Measurements from ENCODE around the gene YWHAG.
"Not testable (repeated sequence)": the region's sequence is repeated elsewhere in the genome, so short reads cannot be mapped to it uniquely, and the experiment has no call there.

Gene YWHAG

GRCh38 chr7:76380623-76380966 is 21.8 kb upstream of the YWHAG start:
- no peak for DNase-seq (ENCODE audit: low read depth in 1 of 2, low spot score in 1 of 2)

- DNase-seq (ENCODE audit: low read depth in 1 of 2, low spot score in 1 of 2) = no peak
Measured at GRCh38 chr7:76377186-76377918, 18.6 kb upstream of the YWHAG start.

DNA sequence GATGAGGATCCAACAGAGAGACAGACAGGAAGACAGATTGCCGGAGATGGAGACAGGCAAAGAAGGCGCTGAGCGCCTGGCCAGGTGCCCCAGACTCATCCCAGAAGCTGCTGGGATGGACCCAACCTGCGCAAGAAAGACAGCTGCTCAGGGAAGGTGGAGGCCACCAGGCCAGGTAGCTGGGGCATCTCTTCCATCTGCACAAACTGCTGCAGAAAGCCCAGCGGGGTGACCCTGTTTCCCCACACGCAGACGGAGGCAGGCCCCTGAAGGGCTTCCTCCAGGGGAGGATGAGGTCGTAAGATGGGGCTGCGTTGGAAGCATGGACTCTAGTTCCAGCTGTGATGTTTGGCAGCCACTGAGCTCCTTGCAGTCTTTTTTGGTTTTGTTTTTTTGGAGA is 16.5 kb upstream of the YWHAG start:
- no peak for DNase-seq (ENCODE audit: low read depth in 1 of 2, low spot score in 1 of 2)

DNA sequence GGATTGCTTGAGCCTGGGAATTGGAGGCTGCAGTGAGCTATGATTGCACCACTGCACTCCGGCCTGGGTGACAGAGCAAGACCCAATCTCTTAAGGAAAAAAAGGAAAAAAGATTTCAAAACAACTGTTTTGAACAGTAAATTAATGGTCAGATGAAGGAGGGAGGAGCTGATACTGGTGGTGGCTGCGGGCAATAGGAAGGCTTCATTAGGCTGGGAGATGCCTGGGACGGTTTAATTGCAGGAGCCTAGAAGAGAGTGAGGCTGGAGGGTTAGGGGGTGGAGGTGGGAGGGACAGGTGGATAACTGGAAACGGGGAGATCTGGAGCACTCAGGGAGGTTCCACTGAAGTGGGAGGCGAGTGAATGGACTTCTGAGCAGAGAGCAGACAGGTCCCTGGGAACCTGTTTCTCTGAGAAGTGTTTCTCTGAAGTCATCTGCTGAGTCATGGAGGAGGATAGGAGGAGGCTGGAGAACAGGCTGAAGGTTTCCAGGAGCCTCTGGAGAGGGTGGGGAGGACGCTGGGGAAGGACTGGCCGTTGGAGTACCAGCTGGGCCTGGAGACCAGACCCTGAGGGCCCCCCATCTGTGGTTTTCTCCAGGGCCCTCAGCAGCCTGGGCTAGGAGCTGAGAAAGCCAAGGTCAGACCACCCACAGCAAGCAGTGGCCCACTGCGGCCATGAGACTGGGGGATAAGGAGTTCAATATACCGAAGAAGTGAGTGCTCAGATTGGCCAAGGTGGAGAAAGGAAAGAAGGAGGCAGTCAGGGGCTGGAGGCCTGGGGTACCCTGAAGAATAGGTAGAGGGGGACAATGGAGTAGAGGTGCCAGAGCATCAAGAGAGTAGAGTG is 14.4 kb upstream of the YWHAG start:
- no peak for DNase-seq (ENCODE audit: low read depth in 1 of 2, low spot score in 1 of 2)

- no peak for DNase-seq (ENCODE audit: low read depth in 1 of 2, low spot score in 1 of 2)
Measured at GRCh38 chr7:76371396-76371795, 12.6 kb upstream of the YWHAG start.

DNA sequence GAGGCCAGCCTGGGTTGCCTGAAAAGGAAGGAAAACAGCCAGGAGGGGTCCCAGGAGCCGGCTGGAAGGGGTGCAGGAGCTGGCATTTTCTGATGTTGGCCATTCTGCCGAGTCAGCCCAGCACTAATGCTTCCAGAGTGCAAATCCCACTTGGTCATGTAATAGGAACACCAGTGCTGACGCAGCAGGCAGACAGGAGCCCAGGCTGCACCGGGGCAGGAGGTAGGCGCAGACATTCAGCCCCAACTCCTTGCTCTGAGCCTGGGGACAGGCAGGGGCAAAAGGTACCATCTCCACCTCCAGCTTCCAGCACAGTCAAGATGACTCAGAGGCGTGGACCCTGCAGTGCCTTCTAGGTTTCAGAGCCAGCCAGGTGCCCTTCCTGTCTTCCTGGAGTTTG is 10.2 kb upstream of the YWHAG start:
- no peak for DNase-seq (ENCODE audit: low read depth in 1 of 2, low spot score in 1 of 2)

DNA sequence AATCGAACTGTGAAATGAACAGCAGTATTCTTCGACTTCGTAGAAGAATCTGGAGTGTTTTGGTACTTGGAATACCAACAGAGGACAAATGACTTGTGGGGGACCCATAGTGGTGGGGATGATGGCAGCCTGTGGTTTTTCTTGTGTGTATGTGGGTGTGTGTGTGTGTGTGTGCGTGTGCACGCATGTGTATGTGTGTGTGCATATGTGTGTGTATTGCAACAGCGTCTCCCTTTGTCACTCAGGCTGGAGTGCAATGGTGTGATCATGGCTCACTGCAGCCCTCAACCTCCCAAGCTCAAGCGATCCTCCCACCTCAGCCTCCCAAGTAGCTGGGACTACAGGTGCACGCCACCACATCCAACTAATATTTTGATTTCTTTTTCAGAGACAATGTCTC is 9.4 kb upstream of the YWHAG start:
- DNase-seq (ENCODE audit: low read depth in 1 of 2, low spot score in 1 of 2) = no peak

DNA sequence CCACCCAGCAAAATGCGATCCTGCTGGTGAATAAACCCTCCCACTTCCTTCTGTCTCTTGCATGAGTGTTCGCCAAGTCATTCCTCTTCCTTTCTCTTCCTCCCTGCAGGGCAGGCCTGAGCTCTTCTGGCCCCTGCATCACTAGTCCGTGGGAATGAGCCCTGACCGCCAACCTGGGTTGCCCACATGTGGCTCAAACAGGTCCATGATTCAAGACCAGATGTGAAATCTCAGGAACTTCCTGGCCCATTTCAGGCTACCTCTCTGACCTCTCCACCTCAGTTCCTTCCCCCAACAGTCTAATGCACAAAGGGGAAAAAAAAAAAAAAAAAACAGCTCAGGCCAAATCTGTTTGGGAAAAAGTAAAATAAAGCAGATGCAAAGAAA is 5.4 kb upstream of the YWHAG start:
- DNase-seq (ENCODE audit: low read depth in 1 of 2, low spot score in 1 of 2) = no peak

- DNase-seq (ENCODE audit: low read depth in 1 of 2, low spot score in 1 of 2) = not testable (repeated sequence)
Measured at GRCh38 chr7:76363754-76364153, 5.0 kb upstream of the YWHAG start.

DNA sequence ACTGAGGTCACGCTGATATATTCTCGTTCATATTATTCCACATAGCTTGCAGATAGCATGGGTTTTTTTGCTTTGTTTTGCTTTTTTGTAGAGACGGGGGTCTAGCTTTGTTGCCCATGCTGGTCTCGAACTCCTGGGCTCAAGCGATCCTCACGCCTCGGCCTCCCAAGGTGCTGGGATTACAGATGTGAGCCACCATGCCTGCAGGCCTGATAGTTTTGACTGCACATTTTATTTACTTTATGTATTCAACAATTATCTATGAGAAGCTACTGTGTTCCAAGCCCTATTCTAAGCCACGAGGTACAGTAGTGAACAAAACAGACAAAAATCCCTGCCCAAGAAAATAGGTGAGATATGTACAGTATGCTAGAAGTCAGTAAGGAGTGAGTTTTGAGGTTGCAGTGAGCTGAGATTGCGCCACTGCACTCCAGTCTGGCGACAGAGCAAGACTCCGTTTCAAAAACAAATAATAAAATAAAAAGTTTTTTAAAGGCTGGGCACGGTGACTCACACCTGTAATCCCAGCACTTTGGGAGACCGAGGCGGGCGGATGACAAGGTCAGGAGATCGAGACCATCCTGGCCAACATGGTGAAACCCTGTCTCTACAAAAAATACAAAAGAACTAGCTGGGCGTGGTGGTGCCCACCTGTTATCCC is 1.3 kb upstream of the YWHAG start:
- DNase-seq (ENCODE audit: low read depth in 1 of 2, low spot score in 1 of 2) = no peak

GRCh38 chr7:76359111-76359977 is 553 bp upstream of the YWHAG start:
- peak; percentile 91 to 93 for DNase-seq (ENCODE audit: low read depth in 1 of 2, low spot score in 1 of 2)

DNA sequence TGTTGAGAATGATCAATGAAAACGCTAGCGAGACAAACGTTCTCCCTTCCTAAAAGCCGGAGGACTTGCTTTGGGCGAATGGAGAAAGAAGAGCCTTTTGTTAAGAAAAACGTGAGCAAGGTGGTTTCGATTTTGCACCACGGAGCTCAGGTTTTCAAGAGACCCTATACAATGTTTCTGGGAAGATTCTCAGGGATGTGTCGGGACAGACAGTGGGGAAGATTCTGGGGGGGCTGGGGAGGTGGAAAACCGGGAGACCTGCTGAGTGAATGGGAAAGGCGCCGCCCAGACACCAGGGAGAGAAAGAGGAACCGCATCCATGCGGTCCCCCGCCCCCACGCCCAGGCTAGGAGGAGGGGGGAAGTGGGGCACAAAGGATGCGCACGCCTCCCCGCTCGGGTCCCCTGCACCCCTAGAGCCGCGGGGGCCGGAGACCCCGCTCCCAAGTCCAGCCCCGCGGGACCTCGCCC is 745 bp downstream of the YWHAG start:
- peak; percentile 41 to 52 for DNase-seq (ENCODE audit: low read depth in 1 of 2, low spot score in 1 of 2)

DNA sequence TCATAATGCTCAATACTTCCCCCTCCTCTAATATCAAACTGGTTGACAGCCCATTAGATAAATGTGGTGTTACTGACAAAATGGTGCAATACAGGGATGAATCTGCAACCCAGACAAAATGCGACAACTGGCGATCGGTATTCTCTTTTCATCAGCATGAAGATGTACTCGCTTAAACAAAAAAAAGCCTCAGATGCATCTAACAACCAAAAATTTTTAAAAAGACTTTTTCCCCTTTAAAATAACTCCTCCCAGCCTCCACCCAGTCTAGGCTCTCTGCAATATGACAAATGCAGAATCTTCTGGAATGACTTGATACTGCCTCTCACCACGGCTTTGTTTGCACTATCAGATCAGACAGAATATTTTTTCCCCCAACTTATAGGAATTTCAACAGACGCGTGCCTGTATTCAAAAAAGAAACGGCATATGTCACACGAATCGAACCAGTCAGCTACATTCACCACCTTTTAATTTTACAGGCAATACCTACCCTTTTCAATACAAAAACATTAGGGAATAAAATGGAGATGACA is 1.2 kb downstream of the YWHAG start:
- DNase-seq (ENCODE audit: low read depth in 1 of 2, low spot score in 1 of 2) = no peak

GRCh38 chr7:76356823-76357222 is 2.0 kb downstream of the YWHAG start:
- no peak for DNase-seq (ENCODE audit: low read depth in 1 of 2, low spot score in 1 of 2)

DNA sequence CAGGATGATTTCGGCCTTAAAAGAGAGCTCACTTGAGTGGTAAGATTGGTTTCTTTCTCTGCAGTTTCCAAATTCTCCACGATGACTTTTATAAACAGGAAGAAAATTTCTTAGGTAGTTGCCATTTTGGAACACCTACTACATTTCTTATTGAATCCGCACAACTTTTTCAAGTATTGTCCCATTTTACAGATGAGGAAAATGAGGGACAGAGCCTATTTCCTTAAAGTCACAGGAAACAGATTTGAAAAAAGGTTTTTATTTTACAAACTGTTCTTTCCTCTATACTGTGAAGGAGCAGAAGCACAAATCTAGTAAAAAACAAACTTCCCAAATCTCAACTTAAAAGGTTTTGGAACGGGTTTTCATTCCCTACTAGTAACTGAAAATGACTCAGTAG is 2.7 kb downstream of the YWHAG start:
- DNase-seq (ENCODE audit: low read depth in 1 of 2, low spot score in 1 of 2) = no peak

DNA sequence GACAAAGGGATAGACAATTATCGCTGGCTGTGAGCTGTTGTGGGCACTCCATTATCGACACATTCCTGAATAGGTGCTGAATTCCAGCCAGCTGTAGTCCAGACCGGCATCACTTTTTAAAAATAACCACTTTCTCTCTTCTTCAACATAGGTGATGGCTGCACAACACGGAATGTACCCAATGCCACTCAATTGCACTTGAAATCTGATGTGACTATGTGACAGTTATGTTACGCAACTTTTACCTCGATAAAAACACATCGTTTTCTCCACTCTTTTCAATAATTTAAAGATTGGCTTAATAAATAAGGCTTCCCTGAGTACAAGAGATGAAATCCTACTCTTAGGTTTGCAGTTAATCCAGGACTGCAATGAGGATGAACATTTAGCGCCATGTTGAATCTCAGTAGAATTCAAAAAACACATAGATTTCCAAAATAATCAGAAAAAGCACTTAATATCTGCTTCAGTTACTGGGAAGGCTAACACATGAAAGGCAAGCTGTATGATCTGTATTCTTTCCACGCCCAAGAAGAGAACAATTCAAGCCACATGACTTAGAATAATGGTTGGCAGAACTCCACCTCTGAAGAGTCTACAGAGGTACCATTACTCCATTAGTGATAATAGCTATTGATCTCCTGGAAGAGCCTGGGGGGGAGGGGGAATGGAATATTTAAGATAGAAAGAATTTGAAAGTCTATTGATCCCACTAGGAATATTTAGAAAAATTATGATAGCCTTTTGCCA is 3.6 kb downstream of the YWHAG start:
- DNase-seq (ENCODE audit: low read depth in 1 of 2, low spot score in 1 of 2) = no peak

- DNase-seq (ENCODE audit: low read depth in 1 of 2, low spot score in 1 of 2) = no peak
Measured at GRCh38 chr7:76354516-76354915, 4.3 kb downstream of the YWHAG start.

- DNase-seq (ENCODE audit: low read depth in 1 of 2, low spot score in 1 of 2) = no peak
Measured at GRCh38 chr7:76353744-76354143, 5.0 kb downstream of the YWHAG start.

- DNase-seq (ENCODE audit: low read depth in 1 of 2, low spot score in 1 of 2) = no peak
Measured at GRCh38 chr7:76352193-76352592, 6.6 kb downstream of the YWHAG start.

DNA sequence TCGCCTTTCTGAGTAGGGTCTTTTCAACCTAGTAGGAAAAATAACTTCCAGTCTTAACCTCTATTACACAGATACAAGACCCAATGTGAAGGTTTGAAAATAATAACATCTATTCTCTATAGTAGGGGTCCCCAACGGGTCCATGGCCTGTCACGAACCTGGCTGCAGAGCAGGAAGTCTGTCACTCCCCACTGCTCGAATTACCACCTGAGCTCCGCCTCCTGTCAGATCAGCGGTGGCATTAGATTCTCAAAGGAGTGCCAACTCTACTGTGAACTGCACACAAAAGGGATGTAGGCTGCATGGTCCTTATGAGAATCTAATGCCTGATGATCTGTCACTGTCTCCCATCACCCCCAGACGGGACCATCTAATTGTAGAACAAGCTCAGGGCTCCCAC is 7.4 kb downstream of the YWHAG start:
- no peak for DNase-seq (ENCODE audit: low read depth in 1 of 2, low spot score in 1 of 2)

All from activated CD4-positive, alpha-beta T cell treated with anti-CD3 and anti-CD28 coated beads, Interleukin-2, amount 50 U/mL, for 24 hours (primary cell).